HG02763 (cell line): ENCODE data around the gene KRTAP25-1.

Experiments
- ATAC-seq: cut with Tn5 transposase; IDR thresholded peaks from one replicate; pipeline ENCODE4 v1.9.1; 2021; ENCODE audit warnings: mild to moderate bottlenecking, moderate library complexity; ENCODE audit not compliant: unreplicated experiment

KRTAP25-1 gene, protein sequence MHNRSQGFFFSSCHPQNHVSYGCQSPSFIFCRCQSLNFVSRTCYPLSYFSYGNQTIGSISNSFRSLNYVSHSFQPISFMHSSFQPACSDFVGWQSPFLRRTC

DNA sequence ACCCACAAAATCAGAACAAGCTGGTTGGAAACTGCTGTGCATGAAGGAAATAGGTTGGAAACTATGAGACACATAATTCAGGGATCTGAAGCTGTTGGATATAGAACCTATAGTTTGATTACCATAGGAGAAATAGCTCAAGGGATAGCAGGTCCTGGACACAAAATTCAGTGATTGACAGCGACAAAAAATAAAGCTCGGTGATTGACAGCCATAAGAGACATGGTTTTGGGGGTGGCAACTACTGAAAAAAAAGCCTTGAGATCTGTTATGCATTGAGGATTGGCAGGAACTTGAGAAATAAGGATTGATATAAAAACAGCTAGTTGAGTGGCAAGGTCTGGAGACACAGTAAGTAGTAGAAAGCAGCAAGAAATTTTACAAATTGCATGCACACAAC, at the start of gene KRTAP25-1:
Gene KRTAP25-1, minus strand, starts transcription at position 300 of the 400 bp plus-strand sequence. Its CDS starts 24 bp downstream, at position 276.
- ATAC-seq: no peak

DNA sequence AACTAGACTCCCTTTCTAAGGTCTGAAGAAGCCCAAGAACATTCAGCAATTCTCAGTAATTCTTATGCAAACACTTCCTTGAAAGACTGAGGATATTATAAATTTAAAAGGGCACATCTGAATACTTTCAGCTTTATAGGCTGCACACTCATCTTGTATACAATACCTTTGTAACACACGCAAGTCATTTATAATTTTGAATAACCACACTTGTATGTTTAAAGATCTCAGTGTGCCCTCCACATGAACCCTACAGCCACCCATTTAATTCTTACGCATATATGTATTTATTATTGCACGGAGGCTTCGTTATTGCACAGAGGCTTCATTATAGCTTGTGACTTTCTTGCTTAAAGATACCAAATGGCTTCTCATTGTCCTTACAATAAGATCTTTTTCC, 49.4 kb upstream of the KRTAP25-1 start:
- ATAC-seq: no peak

DNA sequence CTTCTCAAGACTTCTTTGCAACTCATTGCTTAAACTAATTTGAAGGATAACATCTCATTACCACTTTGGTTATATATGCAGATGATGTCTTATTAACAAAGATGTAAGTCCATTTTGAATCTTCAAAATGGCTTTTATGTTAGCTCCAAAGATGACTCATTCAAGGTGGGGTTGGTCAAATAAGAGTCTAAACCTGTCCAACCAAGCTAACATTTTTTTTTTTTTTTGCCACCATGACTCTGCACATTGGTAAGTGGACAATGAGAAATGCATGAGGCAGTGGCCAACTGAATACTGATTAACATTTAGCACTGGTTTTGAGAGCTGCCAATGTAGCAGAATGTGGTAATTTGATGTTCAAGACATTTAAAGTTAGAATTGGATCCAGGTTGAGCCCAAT, 48.5 kb upstream of the KRTAP25-1 start:
- ATAC-seq: no peak

DNA sequence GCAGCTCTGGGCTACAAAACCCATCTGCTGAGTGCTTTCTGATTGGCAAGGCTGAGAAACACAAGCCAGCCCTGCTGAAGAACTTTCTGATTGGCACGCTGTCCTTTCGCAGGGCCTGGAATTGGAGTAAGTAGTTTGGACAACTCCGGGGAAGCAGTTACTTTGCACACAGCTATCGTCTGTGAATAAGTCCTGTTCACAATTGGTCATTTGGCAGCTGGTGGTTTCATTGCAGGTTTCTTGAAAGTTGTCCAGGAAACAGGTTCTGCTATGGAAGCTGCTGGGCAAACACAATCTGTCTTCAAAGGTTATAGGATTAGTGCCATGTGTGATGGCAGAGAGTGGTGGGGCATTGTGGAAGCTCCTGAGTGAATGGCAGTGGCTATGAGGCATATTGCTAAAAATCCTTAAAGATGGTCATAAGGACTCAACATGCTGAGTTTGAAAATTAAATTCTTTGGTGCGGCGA, 48.0 kb upstream of the KRTAP25-1 start, which contains the start of gene KRTAP27-1:
Gene KRTAP27-1, minus strand, starts transcription at position 419 of the 469 bp plus-strand sequence. Its CDS starts 26 bp downstream, at position 393.
- ATAC-seq: no peak

DNA sequence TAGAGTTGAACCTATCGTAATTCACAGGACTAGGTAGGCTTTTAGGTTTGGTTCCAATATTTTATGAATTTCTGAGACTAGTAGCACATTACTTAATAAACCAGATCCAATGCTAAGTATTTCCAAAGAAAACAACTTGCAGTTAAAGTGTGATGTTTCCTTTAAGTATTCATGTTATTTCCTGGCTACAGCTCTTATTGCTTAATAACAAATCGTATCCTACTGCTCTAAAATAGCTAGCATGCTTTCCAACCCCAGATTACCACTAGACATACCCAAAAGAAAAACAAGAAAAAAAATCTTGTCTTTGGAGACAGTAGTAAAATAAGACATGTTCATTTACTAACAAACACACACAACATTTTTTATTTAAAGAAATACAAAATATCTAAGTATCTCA, 47.3 kb upstream of the KRTAP25-1 start:
- no peak for ATAC-seq

DNA sequence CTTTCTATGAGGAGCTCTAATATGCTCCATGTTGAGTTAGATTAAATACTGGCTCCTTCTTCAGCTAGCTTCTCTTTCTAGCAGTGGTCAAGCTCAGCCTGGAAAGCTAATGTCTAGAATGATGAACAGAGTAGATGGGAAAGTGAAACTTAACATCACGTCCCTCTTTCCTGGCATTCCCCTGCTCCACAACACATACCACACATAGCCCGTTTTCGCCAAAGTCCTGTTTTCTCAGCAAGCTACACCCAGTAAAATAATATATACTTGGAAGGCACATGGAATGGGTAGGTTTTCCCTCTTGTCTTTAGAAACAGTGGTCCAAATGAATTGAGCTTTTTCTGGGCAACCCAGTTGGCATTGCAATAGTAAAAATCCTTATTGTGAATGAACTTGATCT, 44.4 kb upstream of the KRTAP25-1 start:
- ATAC-seq: no peak

DNA sequence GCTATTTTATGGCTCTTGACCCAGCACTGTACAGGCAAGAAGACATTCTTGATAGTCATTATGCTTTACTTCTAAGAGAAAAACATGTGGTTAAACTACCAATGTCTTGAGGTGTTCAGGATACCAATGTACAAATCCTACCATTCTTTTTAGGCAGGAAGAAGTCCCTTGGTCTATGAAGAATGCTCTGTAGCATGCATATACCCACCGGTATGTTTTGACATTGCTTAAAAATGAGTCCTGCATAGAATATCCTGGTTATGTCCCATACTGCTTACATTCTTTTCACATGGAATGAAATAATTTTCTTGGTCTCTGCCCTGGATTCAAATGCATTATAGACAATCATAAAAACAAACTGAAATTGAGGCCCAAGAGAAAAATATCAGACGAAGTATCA, 43.4 kb upstream of the KRTAP25-1 start:
- ATAC-seq: no peak

DNA sequence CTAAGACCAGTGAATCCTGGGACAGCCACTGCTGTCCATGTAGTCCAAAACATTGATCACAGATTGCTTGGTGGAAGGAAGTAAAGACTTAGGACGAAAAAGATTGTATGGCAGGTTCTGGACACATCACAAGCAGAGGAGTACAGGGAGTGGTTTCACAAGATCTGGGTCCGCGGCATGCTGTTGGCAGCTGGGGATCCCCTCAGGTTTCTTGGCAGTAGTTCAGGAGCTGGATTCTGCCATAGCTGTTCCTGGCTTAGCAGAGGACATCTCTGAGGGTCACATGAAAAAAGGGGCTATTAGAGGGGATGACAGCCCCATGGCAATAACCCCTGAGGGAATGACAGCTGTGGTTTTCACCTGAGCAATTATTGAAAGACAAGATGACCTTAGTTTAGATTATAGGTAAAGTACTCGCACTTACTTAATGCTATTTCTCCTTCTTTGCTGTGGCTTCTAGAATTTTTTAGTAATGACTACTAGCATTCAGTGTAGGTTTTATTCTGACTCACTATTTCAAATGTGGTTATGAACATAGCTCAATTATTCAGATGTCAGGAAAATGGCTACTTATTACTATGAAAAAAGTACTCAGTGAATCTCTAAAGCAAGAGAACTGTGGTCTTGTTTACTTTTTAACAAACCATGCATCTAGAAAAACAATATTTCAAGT, 40.0 kb upstream of the KRTAP25-1 start:
- no peak for ATAC-seq

DNA sequence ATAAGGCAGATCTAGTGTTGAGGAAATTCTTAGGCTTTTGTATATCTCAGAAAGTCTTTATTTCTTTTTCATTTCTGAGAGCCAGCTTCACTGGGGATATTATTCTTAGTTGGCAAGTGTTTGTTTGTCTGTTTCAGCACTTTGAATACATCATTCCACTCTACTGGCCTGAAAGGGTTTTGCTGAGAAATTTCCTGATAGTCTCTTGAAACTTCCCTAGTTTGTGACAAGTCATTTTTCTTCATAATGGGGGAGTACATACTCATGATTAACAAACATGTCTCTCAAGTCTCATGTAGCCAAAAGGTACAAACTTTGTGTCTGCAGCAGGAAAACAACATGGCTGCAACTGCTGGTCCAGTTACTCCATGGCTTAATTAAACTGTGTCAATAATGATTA, 37.1 kb upstream of the KRTAP25-1 start:
- ATAC-seq: no peak

DNA sequence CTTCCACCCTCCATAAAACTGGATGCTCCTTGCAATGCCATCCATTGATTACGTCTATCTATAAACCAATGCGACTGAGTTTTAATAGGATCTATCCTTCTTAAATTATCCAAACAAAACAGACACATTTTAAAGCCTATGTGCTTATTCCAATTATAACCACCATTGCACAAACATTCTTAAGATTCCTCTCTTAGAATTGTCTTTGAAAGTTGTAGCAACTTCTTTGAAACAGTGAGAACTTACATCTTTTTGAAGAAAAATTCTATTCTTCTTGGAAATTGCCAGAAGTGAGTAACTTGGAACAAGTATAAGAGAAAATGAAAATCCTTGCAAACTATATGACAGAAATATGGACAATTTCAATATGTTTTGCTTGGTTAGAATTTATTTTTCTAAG, 30.9 kb upstream of the KRTAP25-1 start, which contains the start of gene KRTAP26-1:
Gene KRTAP26-1, minus strand, starts transcription at position 101 of the 400 bp plus-strand sequence. CDS start 280 bp downstream, outside the sequence.
- ATAC-seq: no peak

DNA sequence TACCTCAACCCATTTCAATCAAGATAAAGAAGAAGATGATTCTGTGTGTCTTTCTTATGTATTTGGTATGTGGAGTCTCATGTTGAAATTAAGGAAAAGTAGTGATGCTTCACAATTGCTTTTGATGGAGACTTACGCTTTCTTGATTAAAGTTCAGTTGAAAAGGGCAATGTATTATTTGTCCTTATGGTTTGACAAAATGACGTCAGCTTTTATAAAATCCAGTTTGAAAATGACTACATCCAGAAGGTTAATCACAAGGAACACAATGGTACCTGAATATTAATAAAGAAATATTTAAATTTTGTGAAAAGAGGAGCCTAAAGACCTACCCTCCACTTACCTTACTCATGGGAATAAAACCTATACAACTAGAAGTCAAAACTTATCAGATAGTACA, 26.4 kb upstream of the KRTAP25-1 start:
- ATAC-seq: no peak

DNA sequence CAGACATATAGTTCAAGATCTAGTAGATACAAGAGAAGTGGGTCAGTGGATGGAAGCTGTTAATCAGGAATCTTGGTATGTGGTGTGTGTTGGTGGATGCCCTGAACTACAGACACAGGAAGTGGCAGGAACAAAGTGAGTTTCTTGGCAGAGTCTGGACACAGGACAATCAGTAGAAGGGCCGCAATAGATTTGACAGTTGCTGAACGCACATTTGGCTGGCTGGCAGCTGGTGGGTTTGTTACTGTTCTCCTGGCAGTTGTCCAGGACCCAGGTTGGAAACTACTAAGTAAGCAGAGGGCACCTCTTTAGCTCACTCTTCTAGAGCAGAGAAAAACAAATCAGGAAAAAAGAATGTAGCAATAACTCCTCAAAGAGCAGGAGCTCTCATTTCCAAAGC, 17.6 kb upstream of the KRTAP25-1 start:
- ATAC-seq: no peak

DNA sequence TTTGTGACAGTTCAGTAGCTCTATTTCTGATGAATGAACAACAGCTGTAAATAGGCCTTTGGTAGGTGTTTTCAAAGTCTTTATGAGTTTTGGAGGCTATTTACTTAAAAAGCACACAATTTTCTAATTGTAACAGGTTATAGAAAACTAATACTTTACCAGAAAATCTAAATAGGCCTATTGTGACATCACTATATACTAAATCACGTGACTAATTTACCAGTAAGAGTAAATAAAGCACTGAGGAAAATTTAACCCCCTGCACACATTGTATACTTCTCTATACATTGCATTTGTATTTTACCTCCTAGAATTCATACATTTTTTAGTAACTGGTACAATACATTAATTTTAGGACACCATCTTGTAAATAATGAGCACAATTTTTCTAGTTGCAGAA, 15.8 kb upstream of the KRTAP25-1 start:
- no peak for ATAC-seq

DNA sequence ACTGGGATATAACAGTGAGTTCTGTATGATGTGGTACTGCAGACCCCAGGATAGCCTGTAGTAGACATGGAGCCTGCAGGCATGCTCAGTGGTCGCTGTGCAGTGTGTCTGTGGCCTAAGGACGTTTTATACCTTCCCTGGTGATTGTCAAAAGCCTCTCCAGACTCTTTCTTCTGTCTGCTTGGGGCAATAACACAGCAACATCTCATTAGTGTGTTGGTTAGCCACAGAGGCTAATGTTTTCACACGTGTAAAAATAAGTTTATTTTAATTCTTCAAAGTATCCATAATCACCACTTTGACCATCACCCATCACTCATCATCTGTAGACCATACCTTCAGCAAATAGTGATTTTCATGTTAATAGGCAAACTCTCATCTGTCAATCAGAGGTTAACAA, 6.5 kb downstream of the KRTAP25-1 start, which contains the start of gene KRTAP24-1:
Gene KRTAP24-1, minus strand, starts transcription at position 101 of the 400 bp plus-strand sequence. Its CDS starts 18 bp downstream, at position 83.
- ATAC-seq: no peak

DNA sequence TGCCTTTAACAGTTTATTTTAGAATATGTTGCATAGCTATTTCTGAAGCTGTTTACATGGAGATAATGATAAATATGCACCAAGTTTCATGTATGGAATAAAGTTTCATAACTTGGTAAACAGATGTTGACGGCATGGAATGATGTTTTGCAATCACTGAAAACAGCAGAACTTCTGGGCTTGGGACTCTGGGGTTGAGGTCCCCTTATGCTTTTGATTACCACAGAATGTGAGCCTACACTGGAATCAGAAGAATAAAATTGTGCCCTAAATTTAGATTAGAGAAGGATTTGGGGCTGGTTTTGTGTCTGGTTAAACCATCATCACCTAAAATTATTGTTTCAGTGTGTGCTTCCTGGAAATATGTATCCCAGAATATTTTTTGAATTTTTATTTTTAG, 17.7 kb downstream of the KRTAP25-1 start:
- no peak for ATAC-seq

DNA sequence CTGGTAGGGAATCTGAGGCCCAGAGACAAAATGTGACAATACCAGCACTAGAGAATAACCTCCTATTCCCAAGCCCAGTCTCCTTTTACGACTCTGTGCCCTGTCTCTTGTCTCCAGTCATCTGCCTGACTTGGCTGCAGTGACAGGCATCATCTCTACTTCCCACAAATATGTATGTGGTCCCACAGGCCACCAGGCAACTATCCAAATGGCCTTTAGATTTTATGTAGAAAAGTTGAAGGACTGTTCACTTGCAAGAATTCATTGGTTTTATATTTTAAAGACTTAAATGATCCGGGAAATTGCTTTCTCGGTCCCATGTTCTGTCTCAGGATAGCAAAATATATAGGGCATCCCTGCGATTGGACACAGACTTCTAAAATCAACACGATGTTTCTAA, 18.2 kb downstream of the KRTAP25-1 start:
- no peak for ATAC-seq

DNA sequence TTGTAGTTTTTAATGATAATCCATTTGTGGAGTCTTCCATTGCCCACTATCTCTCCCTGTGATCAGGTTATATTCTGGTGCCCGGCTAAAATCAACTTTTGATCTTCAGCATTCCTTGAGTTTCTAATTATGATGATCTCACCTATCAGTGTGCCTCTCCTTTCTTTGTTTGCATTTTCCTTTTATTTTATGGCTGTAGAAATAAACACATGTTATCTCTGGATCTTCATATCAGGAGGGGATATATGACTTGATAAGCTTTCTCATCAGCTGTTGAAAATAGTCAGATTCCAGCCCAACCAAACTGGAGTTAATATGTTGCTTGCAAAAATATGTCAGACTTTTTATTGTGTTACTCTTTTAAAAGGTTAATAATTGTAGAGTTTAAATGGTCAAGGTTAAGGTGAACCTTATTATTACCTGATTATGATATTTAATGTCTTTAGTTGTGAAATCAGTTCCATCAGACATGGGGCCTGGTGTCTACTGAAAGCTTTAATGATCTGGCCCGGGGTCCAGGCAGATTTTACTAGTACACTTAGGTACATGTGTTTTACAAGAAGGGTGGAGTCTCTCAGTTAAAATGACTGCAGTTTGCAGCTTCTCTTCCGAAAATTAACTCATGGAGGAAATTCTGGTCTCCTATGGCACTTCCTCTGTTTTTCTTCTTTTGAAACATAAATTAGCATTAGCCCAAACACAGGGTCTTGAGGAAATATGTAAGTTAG, 19.3 kb downstream of the KRTAP25-1 start:
- no peak for ATAC-seq

DNA sequence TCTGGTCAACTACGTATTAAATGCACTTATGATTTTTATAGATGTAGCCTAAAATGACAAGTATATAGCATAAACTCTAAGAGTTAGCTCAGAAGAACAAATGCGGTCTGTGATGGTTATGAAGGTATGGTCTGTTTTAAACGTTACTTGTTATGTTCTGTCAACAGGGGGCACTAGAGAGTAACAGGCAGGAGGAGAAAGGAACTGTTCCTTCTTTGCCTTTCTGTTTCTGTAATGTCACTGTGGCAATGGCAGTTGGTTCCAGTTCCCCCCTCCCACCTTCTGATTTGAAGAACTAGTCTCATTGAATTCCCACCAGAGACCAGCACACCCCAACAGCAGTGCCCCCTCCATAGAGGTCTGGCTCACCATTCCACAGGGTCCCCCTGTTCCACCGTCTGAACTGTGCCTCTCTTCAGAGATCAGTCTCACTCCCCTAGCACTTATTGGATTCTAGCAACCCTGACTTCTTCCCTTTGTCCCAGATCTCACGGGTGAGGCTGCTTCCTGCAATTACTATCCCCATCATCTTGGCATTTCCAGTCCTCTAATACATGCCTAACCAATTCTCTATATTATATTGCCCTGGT, 20.6 kb downstream of the KRTAP25-1 start:
- ATAC-seq: no peak

DNA sequence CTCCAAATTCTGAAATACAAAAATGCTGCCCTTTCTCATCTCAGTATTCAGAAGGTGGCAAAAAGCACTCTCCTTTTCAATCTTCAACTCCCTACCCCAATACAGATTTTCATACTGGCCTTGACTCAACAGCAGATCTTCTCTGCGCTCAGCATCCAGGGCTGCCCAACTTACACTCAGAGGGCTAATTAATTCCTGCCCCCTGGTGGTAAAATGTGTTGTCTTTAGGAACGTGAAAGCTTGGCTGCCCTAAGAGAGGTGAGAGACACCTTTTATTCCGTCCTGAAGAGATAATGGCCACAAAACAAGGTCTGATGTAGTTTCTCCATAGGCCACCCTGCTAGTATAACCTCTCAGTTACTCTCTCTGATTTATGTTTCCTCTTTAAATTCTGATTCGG, 31.5 kb downstream of the KRTAP25-1 start:
- no peak for ATAC-seq

DNA sequence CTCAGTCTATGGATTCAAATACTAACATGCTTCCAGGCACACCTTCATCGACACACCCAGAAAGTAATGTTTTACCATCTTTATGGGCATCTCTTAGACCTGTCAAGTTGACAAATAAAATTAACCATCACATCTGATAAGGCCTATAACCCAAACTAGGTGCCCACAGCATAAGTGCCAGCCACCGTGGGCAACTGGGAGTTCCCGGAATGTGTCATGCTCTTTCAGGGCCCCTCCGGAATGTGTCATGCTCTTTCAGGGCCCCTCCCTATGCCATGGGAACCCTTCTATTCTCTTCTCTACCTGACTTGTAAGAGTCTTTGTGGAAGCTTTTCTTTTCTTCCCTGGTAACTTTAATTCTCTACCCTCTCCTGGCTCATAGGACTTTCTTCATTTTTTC, 33.2 kb downstream of the KRTAP25-1 start:
- ATAC-seq: no peak

DNA sequence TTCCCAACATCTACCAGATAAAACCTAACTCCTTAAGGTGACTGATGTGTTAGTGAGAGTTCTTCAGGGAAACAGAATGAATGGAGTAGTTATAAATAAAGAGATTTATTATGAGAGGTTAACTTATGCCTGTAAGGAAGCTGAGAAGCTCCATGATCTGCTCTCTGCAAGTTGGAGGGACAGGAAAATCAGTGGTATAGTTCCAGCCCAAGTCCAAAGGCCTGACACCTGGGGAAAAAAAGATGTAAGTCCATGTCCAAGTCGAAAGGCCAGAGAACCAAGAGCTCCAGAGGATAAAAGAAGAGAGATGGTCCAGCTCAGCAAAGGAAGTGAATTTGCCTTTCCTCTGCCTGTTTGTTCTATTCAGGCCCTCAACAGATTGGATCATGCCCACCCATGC, 33.6 kb downstream of the KRTAP25-1 start:
- ATAC-seq: no peak
